HL-60 (cell line): ENCODE measurements around the gene ATF6B.

ENCODE experiments used
- CTCF ChIP-seq: IDR thresholded peaks from one replicate; pipeline ENCODE4 v1.5.1; 2011; ENCODE audit warnings: low read length, control low read depth, inconsistent platforms; ENCODE audit not compliant: insufficient read depth
- GABPA ChIP-seq: IDR thresholded peaks from 2 replicates; pipeline ENCODE4 v1.6.1; 2012; ENCODE audit warnings: low read depth
- POLR2AphosphoS5 ChIP-seq: IDR thresholded peaks from 2 replicates; pipeline ENCODE4 v1.6.1; 2012; ENCODE audit warnings: low read depth

GRCh38 chr6:32079566-32080290 is 48.3 kb downstream of the ATF6B start:
- TF ChIP-seq CTCF (no peak), POLR2AphosphoS5 (no peak), GABPA (no peak)
